HG02610 (cell line): ENCODE data around the gene DNAJB12.
"Not testable (repeated sequence)": the region's sequence is repeated elsewhere in the genome, so short reads cannot be mapped to it uniquely, and the experiment has no call there.

Source experiments
- ATAC-seq: cut with Tn5 transposase; IDR thresholded peaks from one replicate; pipeline ENCODE4 v1.9.1; 2021; ENCODE audit warnings: mild to moderate bottlenecking, moderate library complexity; ENCODE audit not compliant: unreplicated experiment

DNAJB12 gene

GRCh38 chr10:72316748-72317435 lies 37.8 kb downstream of the DNAJB12 start:
- no peak for ATAC-seq

GRCh38 chr10:72316386-72316700 lies 38.4 kb downstream of the DNAJB12 start:
- ATAC-seq = no peak

GRCh38 chr10:72315611-72316385 lies 38.9 kb downstream of the DNAJB12 start:
- ATAC-seq = no peak

- no peak for ATAC-seq
These were observed 39.7 kb downstream of the DNAJB12 start for GRCh38 chr10:72315054-72315453.

GRCh38 chr10:72314263-72314662 lies 40.5 kb downstream of the DNAJB12 start:
- no peak for ATAC-seq

GRCh38 chr10:72312865-72313391 lies 41.8 kb downstream of the DNAJB12 start:
- ATAC-seq = no peak

GRCh38 chr10:72311667-72312066 lies 43.1 kb downstream of the DNAJB12 start:
- ATAC-seq = no peak

GRCh38 chr10:72310636-72311035 lies 44.1 kb downstream of the DNAJB12 start:
- no peak for ATAC-seq

- no peak for ATAC-seq
These were observed 44.5 kb downstream of the DNAJB12 start for GRCh38 chr10:72310241-72310633.

GRCh38 chr10:72309290-72310240 lies 45.2 kb downstream of the DNAJB12 start:
- ATAC-seq = no peak

- no peak for ATAC-seq
These were observed 46.3 kb downstream of the DNAJB12 start for GRCh38 chr10:72308320-72308987.

- not testable (repeated sequence) for ATAC-seq
These were observed 47.0 kb downstream of the DNAJB12 start for GRCh38 chr10:72307711-72308110.

- ATAC-seq = no peak
These were observed 48.4 kb downstream of the DNAJB12 start for GRCh38 chr10:72306215-72306760.

GRCh38 chr10:72303424-72304128 lies 51.1 kb downstream of the DNAJB12 start:
- no peak for ATAC-seq

GRCh38 chr10:72298592-72299519 lies 55.9 kb downstream of the DNAJB12 start:
- ATAC-seq = no peak

- peak; percentile 78 for ATAC-seq
These were observed 56.7 kb downstream of the DNAJB12 start for GRCh38 chr10:72297805-72298591.

- peak; percentile 54 for ATAC-seq
These were observed 57.4 kb downstream of the DNAJB12 start for GRCh38 chr10:72297281-72297804.
